BJ (cell line): ENCODE data around the gene ECE2. TPM values are rescaled to one million over a fixed set of nuclear protein-coding genes. Genes with fewer than 3 reads are reported as not detected.

Experiments used
- CTCF ChIA-PET: fragments of 350-600 bp; formaldehyde crosslinking; extraction: SDS; loops from one replicate; lab custom pipeline; 2021; ENCODE audit warnings: antibody characterized with exemption, inconsistent platforms; lab: Yijun Ruan, JAX
- POLR2A ChIA-PET: fragments of 300-600 bp; sonication (Branson Sonifier 250); formaldehyde crosslinking; extraction: SDS; loops from one replicate; lab custom pipeline; 2021; ENCODE audit warnings: antibody characterized with exemption; lab: Charles Lee
- DNase-seq: peaks from one replicate; pipeline ENCODE4 v3.0.0-alpha.2; 2011; ENCODE audit warnings: low read depth
- H3K27me3 ChIP-seq: 2 replicates; pipeline ENCODE4 v1.6.0; 2011; ENCODE audit warnings: low read length; ENCODE audit not compliant: control insufficient read depth, insufficient read depth
- H3K36me3 ChIP-seq: 2 replicates; pipeline ENCODE4 v1.5.1; 2011; ENCODE audit warnings: low read length; ENCODE audit not compliant: control insufficient read depth, insufficient read depth
- H3K4me3 ChIP-seq: 2 replicates; pipeline ENCODE4 v1.5.1; 2011; ENCODE audit warnings: low read depth, mild to moderate bottlenecking, control low read depth, low read length
- polyA plus RNA-seq: library from polyadenylated mRNA; depleted of rRNA; stranded (reverse); fragments of >200 nt; gene quantifications from 2 replicates; pipeline ENCODE4 v1.2.3, GENCODE V29; 2011
- TF ChIP-seq, protein P1 (sequence below): IDR thresholded peaks from 2 replicates; pipeline ENCODE4 v1.5.1; 2011; ENCODE audit warnings: low read depth, mild to moderate bottlenecking, control low read depth, inconsistent platforms, low read length, moderate library complexity; ENCODE audit not compliant: insufficient read depth

The ECE2 gene
- polyA plus RNA-seq, 1 experiment = not detected

DNA sequence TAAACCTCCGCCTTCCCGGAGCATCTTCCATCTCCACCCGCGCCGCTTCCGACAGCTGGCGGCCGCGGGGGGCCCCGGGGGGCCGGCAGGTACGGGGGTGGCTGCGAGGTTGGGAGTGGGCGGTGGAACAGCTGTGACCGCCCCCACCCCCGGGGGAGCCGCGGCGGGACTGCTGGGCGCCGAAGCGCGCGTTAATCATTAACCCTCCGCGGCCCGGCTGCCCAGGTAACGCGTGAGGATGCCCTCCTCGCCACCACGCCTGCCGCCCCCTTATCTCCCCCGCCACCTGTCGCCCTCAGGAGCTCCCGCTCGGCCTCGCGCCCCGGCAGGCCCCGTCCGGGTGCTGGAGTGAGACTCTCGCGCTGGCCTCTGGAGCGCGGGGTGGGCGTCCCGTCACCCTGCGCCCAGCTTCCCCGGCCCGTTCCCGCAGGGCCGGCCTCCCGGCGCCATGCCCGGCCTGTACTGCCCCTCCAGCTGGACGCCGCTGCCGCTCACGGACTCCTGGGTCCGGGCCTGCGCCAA, 45.7 kb upstream of the ECE2 start:
- no peak for DNase-seq
- no peaks in the 10 kb centered on the region for H3K36me3 ChIP-seq
- TF ChIP-seq, protein P1, sequence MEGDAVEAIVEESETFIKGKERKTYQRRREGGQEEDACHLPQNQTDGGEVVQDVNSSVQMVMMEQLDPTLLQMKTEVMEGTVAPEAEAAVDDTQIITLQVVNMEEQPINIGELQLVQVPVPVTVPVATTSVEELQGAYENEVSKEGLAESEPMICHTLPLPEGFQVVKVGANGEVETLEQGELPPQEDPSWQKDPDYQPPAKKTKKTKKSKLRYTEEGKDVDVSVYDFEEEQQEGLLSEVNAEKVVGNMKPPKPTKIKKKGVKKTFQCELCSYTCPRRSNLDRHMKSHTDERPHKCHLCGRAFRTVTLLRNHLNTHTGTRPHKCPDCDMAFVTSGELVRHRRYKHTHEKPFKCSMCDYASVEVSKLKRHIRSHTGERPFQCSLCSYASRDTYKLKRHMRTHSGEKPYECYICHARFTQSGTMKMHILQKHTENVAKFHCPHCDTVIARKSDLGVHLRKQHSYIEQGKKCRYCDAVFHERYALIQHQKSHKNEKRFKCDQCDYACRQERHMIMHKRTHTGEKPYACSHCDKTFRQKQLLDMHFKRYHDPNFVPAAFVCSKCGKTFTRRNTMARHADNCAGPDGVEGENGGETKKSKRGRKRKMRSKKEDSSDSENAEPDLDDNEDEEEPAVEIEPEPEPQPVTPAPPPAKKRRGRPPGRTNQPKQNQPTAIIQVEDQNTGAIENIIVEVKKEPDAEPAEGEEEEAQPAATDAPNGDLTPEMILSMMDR = no peak
- ChIA-PET POLR2A (no interaction called here), CTCF (interaction anchor here (0.6 to 1.1 kb wide), 2 partner anchors 8 to 20 kb away, joined by 3 read pairs; no protein-coding TSS in a partner anchor)
- no peak overlapping the region for H3K4me3 ChIP-seq
- H3K27me3 ChIP-seq = peaks cover 42% of the 10 kb centered on the region

- TF ChIP-seq, protein P1 = no peak
- Histone ChIP-seq H3K27me3 (peaks cover 42% of the 10 kb centered on the region), H3K4me3 (no peak overlapping the region), H3K36me3 (no peaks in the 10 kb centered on the region)
- ChIA-PET POLR2A (no interaction called here), CTCF (interaction anchor here (0.6 to 1.1 kb wide), 2 partner anchors 9 to 19 kb away, joined by 3 read pairs; no protein-coding TSS in a partner anchor)
- DNase-seq = no peak
Measured at GRCh38 chr3:184230603-184231528, 45.0 kb upstream of the ECE2 start.

- Histone ChIP-seq H3K4me3 (no peak overlapping the region), H3K36me3 (no peaks in the 10 kb centered on the region), H3K27me3 (peaks cover 42% of the 10 kb centered on the region)
- CTCF ChIA-PET = interaction anchor here (0.7 kb wide), 1 partner anchor 9 kb away, joined by 3 read pairs; no protein-coding TSS in a partner anchor
- POLR2A ChIA-PET = no interaction called here
- TF ChIP-seq, protein P1 = no peak
- DNase-seq = no peak
Measured at GRCh38 chr3:184231671-184232070, 44.2 kb upstream of the ECE2 start.

DNA sequence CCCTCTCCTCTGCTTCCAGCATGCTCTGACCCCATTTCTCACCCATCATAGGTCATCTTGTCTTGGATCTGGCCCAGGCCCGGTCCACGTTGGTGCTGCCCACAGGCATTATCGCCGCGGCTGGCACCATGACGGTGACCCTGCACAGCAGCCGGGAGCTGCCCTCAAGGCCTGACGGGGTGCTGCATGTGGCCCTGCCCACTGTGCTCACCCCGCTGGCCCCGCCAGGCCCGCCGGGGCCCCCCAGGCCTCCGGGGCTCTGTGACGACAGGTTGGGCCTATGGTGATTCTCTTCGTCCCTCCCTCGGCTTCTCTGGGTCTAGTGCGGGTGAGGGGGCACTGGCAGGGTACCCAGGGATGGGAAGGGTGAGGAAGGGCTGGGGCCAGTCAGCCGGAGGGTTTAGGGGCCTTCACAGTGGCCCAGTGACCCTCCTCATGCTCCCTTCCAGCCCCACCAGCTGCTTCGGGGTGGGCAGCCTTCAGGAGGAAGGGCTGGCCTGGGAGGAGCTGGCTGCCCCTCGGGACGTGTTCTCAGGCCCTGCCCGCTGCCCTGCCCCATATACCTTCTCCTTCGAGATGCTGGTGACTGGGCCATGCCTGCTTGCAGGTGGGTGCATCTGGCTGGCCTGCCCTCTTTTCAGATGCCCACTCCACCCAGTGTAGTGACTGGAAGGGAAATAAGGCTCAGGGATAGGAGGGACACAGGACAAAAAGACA, 42.5 kb upstream of the ECE2 start:
- POLR2A ChIA-PET = interaction anchor here (0.5 kb wide), 1 partner anchor 1077 kb away, joined by 4 read pairs; no protein-coding TSS in a partner anchor
- CTCF ChIA-PET = no interaction called here
- TF ChIP-seq, protein P1 = no peak
- Histone ChIP-seq H3K27me3 (peaks cover 34% of the 10 kb centered on the region), H3K36me3 (no peaks in the 10 kb centered on the region), H3K4me3 (no peak overlapping the region)
- DNase-seq = no peak
